HG02981 (cell line): ENCODE results near the gene LRRC74B.
"Not testable (repeated sequence)": the region's sequence is repeated elsewhere in the genome, so short reads cannot be mapped to it uniquely, and the experiment has no call there.

Experiments
- ATAC-seq: cut with Tn5 transposase; IDR thresholded peaks from one replicate; pipeline ENCODE4 v1.9.1; 2021; ENCODE audit warnings: mild to moderate bottlenecking, moderate library complexity; ENCODE audit not compliant: unreplicated experiment

LRRC74B gene

DNA sequence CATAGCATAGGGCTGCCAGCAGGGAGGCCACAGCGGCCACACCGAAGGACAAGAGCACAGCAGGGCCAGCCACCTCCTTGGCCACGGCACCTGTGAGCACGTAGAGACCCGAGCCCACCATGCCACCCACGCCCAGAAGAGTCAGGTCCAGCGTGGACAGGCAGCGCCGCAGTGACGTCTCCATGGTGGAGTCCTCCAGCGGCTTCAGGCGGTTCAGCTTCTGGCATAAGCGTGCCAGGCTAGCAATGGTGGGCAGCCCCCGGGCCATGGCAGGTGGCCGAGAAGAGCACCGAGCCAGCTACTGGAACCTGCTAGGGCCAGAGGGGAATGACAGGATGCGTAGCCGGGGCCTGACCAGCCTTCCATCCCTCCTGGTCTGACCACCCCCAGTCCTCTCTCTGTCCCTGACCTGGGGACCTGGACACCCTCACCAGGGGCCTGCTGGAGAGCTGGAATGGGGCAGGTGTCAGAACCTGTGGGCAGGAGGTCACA is 14.2 kb upstream of the LRRC74B start:
- ATAC-seq = no peak

DNA sequence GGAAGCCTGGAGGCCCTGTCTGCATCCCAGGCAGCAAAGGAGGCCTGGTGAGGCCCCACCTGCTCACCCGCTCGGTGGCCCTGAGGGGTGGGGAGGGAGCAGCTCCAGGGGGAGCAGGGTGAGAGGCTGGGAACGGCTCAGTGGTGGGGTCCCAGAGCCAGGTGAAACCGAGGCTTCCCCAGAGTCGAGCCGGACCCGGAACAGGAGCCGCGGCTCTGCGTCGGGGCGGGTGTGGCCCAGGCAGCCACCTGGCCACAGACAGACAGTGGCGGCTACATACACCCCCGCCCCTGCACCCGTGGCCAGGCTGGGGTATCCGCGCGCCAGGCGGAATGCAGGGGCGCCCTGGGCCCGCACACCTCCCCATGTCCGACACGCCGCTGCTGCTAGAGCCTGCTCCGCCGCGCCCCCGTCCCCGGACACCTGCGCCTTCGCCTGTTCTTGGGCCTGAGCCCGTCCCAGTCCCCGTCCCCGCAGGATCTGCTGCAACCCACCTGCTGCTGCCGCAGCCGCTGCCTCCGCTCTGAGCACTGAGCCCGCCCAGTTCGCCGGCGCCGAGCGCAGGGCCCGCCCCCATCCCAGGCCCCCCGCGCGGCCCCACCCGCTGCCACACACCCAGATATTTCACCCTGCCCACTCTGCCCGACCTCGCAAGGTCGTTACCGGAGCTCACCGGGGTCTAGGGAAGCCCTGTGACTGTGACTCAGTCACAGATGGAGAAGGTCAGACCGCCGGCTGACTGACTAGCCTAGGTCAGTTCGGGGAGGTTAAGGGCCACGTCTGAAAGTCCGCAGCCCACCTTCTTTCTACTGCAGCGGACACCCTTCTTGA is 13.5 kb upstream of the LRRC74B start, which contains the start of gene SLC7A4:
TSS of gene SLC7A4 (minus strand) at position 525 of the 831 bp plus-strand sequence. CDS start 749 bp downstream, outside the sequence.
- ATAC-seq = no peak

DNA sequence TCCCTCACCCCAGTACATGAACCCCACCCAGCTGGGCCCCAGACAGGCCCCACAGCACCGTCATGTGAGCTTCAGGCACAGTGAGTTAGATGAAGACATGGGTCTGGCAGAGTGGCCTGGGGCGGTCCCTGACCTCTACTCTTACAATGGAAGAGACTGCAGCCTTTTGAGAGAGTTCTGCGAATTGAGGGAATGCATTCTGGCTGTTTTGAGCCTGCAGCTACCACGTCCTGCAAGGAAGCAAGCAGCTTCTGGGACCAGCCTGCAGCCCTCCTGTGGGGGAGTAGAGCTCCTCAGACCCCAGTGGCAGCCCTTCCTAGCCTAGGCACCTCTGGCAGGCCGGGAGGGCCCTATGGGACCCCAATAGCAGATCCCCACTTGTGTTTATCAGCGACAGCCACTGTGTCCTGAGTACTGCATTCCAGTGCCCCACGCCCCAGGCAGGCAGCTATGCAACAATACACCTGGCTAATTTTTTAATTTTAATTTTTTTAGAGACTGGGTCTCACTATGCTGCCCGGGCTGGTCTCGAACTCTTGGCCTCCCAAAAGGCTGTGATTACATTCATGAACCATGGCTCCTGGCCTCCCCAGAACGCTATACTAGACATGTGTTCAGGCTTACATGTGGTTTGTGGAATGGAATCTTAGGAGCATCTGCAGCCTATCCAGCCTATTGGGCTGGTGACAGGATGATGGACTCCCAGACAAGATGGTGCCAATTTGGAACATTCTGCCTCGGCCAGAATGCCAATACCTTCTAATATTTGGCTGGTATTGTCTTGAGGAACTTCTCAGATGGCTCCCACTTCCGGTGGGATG is 12.7 kb upstream of the LRRC74B start:
- ATAC-seq = no peak

DNA sequence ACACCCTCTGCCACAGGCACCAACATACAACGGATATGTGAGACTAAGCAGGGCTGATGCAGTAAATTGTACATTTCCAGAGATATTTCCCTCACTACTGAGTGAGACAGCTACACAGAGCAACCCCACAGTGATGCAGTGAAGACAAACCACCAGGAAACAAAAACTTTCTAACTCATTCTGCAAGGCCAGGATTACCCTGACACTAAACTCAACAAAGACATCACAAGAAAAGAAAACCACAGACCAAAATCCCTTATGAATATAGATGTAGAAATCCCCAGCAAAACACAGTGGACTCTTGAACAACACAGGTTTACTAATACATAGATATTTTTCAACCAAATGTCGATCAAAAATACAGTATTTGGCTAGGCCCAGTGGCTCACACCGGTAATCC is 11.9 kb upstream of the LRRC74B start:
- ATAC-seq = no peak

DNA sequence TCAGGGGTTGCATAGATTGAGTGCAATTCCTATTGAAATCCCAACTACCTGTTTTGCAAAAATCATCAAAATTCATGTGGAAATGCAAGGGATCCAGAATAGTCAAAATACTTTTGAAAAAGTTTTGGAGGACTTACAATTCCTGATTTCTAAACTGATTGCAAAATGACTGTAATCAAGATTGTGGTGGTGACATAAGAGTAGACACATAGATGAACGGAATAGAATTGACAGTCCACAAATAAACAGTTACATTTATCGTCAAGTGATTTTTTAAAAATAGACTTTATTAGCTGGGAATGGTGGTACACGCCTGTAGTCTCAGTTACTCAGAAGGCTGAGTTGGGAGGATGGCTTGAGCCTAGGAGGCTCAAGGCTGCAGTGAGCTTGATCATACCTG is 10.8 kb upstream of the LRRC74B start:
- ATAC-seq = no peak

DNA sequence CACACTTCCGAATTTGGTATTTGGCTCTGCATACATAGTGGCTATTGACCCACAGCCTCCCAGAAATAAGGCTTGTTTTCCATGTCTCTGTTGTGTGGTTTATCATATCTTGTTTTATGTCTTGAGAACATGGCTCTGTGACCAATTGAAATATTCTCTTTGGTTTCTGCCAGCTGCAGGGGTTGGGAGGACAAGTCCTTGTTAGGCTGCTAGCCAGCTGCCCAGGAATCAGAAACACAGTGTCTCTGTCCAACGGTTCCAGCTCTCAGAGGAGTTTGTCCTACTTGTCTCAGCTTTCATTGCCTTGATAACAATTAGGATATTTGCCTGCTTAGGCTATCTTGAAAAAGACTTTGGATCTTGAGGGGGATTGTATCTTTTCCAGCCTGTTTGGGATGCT is 7.3 kb upstream of the LRRC74B start:
- ATAC-seq = no peak

DNA sequence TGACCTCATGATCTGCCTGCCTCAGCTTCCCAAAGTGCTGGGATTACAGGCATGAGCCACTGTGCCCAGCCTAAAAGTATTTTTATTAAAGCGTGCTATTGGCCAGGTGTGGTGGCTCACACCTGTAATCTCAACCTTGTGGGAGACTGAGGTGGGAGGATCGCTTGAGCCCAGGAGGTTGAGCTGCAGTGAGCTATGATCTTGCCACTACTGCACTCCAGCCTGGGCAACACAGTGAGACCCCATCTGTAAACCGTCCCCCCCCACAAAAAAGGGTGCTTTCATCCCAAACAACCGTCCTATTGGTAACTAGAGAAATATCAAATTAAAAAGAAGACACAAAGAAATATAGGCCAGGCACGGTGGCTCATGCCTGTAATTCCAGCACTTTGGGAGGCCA is 6.6 kb upstream of the LRRC74B start:
- not testable (repeated sequence) for ATAC-seq

DNA sequence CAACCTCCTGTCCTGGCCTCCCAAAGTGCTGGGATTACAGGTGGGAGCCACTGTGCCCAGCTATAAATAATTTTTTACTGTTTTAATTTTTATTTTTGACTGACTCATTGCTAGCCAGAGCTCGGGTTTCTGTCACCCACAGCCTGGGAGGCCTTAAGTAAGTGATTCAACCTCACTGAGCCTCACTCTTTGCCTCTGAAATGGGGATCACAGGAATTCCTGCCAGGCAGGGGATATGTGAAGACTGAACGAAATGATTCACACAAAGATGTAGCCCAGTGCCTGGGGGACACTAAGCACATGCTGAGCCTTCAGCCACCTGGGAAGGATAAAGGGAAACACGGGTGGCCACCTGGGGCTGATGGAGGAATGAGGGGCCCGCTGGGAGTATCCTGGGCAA is 3.8 kb upstream of the LRRC74B start:
- no peak for ATAC-seq

DNA sequence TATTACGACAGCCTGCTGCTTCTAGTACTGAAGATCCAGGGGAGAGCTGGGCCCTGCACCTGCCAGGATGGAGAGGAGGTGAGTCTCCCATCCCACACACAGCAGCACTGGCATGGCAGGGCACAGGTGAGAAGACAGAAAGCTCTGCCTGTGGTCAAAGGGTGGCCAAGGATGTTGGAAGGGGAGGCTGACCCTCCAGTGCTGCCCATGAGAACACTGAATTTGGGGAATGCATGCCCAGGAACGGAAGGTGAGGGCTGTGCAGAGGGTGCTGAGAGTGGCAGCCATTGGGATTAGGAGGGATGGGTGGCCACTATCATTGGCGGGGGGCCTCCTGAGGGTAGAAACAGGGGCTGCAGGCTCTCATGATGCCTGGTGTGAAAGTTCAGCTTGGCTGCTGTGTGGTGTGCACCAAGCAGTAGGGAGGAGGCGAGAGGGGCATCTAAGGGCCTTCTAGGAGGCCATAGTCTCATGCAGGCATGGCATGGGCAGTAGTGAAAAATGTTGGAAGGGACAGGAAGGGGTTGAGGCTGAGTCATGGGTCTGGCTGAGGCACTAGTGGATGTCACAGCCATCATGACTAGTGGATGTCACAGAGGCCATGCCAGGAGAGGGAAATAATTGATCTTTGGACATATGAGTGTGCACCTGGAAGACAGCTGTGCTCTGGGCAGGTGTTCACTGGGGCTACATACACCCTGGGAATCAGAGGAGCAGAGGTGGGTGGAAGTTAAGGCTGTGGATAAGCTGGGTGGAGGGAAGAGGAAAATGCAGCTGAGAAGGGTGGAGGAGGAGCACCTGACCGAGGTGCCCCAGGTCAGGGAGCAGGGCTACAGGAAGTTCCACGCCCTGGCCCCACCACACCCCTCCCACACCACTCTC is 2.5 kb upstream of the LRRC74B start:
- ATAC-seq = no peak

DNA sequence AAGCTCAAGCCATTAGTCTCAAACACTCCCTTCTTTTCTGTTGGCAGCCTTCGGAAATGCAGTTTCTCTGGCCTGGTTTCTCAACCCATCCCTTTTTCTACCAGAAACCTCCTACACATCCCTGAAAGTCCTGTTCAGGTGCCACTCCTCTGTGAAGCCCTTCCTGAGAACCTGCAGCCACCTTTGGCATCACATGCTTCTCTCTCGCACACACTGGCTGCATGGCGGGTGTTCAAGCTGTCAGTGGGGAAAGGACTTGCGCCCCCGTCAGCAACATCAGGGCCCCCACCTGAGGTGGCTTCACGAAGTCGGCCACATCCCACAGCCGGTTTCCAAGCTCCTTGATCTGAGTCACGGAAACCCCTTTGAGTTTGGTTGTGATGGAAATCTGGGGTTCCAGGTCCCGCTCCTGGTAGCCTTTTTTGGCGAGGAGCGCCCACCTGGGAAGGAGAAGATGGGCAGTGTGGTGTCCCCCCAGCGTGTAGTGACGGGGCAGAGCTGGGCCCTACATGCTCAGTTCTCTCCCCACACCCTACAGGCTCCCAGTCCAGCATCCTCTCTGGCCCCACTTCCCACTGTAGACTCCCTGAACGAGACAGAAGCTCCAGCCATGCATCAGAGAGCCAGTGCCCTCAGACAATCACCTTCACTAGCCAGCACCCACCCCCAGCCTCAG is 1.7 kb upstream of the LRRC74B start:
- ATAC-seq = no peak

DNA sequence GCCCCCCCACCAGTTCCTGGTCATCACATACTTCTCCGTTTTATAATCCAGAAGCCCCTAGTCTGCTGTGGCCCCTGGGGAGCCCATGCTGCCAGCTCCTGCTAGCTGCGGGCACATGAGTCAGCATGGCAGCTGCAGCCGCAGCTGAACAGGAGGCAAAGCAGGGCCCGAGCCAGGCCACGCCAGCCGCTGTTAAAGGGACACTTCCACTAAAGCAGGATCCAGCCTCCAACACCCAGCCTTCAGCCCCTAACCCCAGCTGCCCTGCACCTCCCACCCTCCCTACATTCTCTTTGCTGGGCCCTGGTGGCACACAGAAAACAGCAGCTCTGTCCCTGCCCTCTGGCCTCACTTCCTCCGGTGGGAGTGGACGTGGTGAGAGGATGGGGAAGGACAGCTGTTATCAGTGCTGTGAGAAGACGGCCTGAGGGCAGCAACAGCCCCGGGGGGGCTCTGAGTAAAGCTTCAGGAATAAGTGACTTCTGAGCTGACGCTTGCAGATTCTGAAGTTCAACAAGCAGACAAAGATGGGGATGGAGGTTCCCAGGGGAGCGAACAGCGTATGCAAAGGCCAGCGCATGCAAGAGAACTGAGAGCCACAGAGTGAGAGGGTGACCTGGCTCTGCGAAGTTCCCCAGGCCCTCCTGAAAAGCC is 688 bp upstream of the LRRC74B start:
- ATAC-seq = peak; percentile 16

DNA sequence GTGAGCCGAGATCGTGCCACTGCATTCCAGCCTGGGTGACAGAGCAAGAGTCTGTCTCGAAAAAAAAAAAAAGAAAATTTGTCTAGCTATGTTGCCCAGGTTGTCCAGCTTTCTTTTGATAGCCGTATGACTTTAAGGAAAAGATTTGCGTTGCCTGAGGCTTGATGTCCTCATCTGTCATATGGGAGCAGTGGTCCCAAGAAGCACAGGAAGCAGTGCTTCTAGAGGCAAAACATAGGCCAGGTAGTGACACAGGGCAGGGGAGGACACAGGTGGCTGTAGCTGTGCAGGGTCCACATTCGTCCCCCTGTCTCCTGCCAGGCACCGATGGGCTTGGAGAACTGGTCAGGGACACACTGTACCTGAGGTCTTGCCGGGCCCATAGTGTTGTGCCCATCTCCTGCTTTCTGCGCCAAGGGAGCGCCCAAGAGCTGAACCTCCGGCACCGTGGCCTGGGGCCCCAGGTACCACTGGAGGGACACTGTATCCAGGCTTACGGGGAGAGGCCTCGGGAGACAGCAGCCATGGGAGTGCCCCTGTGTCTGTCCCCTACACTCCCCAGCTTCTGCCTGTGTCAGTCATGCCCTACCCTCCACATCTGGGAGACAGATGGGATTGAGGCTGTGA is 1.4 kb downstream of the LRRC74B start:
- no peak for ATAC-seq

DNA sequence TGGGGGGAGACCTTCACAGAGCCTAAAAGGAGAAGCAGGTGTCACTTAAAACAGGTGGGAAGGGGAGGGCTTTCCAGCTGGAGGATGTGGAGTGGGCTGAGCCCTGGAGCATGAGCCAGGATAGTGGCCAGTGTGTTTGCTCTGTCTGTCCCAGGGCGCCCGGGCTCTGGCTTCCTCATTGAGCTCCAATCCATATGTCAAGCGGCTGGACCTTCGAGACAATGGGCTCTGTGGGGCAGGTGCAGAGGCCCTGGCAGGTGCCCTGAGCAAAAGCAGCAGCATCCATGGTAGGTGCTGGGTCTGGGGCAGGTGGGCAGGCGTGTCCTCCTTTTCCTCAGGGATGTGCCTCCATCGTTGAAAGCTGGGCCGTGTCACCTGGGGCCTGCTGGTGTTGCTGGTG is 2.0 kb downstream of the LRRC74B start:
- no peak for ATAC-seq

DNA sequence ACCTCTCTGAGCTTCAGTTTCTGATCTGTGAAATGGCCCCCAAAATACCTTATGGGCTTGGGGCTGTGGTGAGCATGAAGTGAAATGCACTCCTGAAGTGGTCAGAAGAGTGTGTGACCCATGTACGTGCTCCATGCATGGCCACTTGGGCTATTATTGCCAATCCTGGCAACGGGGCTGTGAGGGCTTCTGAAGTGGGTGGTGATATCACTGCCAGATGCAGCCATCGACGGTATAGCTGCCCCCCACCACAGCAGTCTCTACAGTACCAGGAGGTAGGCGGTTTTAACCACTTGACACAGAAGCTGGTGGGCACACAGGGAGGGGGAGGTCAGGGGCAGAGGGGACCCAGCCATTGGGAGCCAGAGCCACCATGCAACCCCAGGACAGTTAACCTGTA is 2.7 kb downstream of the LRRC74B start:
- not testable (repeated sequence) for ATAC-seq

DNA sequence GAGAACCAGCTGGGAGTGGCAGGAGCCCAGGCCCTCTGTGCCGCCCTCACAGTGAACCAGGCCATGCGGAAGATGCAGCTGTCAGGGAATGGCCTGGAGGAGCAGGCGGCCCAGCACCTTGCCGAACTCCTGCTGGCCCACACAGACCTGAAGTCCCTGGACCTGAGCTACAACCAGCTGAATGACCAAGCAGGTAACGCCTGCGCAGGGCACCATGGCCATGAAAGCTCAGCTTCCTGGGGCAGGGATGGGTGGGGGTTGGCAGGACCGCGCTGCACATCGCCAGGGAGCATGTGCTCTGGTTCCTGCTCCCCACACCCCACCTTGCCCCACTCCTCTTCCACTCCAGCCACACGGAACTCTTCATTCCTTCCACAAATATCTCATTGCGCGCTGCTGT is 3.2 kb downstream of the LRRC74B start:
- ATAC-seq = not testable (repeated sequence)

DNA sequence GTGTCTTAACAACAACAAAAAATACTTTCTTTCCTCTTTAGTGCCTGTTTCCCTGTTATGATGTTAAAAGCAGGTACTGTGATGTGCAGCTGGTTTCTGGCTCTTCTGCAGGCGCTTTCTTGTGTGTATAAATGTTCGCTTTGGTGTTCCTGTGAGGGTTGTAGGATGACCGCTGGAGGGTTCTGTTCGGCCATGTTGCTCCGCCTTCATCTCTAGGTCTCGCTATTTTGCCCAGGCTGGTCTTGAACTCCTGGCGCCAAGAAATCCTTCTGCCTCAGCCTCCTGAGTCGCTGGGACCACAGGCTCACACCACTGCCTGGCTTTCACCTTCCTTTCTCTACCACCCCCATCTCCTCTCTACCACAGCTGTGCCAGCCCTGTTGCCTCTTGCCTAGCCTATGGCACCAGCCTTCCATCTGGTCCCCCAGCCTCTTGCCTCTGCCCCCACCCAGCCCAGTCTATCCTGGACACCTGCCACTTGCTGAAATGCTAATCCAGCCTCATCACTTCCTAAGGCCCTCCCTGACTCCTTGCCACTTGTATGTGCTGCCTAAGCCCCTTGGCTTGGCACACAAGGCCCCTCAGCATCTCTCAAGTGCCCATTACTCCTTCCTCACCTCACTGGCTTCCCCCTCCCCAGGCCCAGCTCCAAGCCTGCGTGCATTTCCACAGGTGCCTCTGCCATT is 5.5 kb downstream of the LRRC74B start:
- no peak for ATAC-seq

DNA sequence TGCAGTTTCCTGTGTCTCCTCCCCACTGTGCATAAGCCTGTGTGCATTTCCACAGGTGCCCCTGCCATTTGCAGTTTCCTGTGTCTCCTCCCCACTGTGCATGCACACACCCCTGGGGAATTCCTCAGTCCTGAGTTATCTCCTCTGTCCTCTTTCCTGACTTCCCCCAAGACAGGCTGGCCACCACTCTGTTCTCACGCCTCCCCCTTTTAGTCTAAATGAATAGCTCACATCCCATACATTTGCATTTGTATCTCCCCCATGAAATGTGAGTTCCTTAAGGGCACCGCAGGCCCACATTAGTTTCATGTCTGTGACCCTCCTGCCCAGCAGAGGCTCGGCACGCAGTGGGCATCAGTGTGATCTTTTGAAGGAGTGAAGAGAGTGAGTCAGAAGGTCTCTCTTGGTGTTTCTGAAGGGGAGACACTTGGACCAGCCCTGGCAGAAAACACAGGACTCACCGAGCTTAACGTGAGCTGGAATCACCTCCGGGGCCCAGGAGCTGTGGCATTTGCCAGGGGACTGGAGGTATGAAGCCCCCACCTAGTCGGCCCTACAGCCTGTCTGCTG is 6.2 kb downstream of the LRRC74B start:
- no peak for ATAC-seq

DNA sequence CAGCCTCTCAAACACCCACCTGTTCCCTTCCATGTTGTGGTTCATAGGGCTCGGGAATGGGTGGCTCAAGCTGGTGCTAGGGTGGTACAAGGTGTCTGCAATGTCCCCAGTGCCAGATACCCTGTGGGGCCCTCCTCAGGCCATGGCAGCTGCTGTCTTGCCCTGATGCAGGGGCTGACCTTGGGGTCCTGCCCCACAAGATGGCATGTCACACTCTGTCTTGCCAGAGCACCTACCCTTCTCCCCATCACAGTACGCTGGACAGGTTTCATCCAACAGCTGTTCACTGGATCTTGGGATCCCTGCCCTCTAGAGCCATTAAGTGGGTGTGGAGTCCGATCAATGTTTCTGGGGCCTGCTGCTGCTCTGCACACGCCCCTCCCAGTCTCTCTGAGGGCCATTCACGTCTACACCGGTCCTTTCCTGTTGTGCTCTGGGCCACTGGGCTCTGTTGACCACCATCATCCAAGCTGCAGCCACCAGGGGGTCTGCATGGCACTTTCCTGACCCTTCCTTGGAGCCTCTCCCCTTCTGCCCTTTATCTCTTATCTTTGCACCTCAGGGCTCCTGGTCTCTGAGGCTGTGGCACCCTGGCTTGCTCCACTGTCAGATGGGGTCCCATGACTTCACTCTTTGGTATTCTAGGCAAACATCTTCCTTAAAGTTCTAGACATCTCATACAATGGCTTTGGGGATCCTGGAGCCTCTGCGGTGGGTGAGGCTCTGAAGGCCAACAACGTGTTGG is 7.1 kb downstream of the LRRC74B start:
- ATAC-seq = no peak
